ENCODE results near the gene IKZF3.
"Not testable (repeated sequence)": the region's sequence is repeated elsewhere in the genome, so short reads cannot be mapped to it uniquely, and the experiment has no call there.

The IKZF3 gene

GRCh38 chr17:39754161-39754957, 109.8 kb downstream of the IKZF3 start:
- DNase-seq, result peak; percentile 93

- no peak for DNase-seq
Observed at GRCh38 chr17:39753514-39754160, 110.5 kb downstream of the IKZF3 start.

GRCh38 chr17:39752241-39752881, 111.8 kb downstream of the IKZF3 start:
- DNase-seq, result no peak

DNA sequence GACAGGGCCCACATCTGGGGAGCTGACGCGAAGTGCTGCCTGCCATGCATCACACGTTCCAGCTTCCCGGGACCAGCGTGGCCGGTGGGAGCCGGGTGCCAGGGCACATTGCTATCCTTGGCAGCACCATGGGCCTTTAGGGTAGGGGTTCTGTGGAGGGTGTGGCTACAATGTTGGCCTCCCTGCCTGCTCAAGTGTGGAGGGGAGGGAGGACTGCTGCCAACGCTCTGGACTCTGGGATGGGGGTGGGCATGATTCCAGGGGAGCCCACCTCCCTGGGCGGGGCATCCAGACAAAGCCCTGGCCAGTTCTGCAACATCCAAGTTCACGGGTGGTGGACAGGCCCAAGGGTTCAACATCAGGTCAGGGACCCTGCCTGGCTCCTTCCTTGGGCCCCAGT, 112.5 kb downstream of the IKZF3 start:
- DNase-seq, result no peak

- no peak for DNase-seq
Observed at GRCh38 chr17:39751016-39751543, 113.0 kb downstream of the IKZF3 start.

DNA sequence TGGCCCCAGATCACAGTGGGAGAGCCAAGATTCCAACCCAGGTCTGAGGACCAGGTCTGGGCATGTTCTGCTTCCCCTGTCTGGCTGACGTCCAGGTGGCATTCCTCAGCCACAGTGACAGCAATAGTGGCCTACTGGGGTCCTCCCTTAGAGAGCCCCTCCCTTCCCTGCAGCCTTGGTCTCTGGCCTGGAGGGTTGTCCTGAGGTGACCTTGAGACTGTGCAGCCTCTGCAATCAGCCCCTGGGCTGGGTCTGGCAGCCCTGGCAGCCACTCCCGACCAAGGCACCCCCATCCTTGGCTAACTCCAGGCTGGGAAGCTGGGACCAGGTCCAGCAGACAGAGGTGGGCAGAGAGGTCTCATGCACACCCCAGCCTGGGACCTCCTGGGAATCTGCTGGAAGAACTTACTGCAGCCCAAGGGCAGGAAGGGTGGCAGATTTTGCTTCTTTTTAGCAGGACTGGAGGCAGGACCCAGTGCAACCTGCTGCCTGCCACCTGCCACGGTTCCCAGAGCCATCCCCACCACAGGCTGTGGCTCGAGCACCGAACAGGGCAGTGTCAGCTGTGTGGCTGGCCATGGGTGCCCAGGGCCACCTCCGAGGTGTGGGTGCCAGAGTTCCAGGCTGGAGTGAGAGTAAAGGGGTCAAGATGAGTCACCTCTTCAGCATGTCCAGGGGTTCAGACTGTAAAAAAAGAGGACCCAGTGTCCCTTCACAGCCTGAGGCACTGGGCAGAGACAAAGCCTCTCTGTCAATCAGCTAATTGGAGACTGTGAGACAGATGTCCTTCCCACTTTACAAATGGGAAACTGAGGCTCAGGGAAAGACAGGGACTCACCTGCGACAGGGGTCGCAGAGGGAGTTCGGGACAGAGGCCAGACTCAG, 113.7 kb downstream of the IKZF3 start:
- DNase-seq, result no peak

DNA sequence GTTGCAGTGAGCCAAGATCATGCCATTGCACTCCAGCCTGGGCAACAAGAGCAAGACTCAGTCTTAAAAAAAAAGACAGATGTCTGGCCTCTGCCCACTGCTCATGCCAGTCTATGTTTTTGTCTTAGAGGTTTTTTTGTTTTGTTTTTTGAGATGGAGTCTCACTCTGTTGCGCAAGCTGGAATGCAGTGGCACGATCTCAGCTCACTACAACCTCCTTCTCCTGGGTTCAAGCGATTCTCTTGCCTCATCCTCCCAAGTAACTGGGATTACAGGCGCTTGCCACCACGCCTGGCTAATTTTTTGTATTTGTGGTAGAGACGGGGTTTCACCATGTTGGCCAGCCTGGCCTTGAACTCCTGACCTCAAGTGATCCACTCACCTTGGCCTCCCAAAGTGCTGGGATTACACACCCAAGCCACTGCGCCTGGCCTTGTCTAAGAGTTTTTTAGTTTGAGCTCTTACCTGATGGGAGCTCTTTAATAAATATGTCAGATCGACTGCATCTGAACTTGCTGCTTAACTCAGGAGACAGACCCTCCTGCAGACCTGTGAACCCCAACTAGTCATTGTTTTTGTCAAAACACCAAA, 115.6 kb downstream of the IKZF3 start:
- DNase-seq, result not testable (repeated sequence)

GRCh38 chr17:39747745-39748144, 116.4 kb downstream of the IKZF3 start:
- DNase-seq, result no peak

DNA sequence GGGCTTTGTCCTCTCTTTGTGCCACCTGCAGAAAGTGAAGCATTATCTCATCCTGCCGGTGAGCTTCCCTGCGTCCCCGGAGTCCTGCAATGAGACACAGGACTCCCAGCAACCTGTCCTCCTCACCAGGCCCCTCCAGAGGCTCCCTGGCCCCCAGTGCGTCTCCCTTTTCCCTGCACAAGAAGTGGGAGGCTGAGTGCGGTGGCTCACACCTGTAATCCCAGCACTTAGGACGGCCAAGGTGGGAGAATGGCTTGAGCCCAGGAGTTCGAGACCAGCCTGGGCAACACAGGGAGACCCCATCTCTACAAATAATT, 118.0 kb downstream of the IKZF3 start:
- DNase-seq, result no peak

- DNase-seq, result no peak
Observed at GRCh38 chr17:39745335-39746144, 118.6 kb downstream of the IKZF3 start.

GRCh38 chr17:39744836-39745215, 119.3 kb downstream of the IKZF3 start:
- no peak for DNase-seq

GRCh38 chr17:39744075-39744835, 119.9 kb downstream of the IKZF3 start:
- DNase-seq, result no peak

DNA sequence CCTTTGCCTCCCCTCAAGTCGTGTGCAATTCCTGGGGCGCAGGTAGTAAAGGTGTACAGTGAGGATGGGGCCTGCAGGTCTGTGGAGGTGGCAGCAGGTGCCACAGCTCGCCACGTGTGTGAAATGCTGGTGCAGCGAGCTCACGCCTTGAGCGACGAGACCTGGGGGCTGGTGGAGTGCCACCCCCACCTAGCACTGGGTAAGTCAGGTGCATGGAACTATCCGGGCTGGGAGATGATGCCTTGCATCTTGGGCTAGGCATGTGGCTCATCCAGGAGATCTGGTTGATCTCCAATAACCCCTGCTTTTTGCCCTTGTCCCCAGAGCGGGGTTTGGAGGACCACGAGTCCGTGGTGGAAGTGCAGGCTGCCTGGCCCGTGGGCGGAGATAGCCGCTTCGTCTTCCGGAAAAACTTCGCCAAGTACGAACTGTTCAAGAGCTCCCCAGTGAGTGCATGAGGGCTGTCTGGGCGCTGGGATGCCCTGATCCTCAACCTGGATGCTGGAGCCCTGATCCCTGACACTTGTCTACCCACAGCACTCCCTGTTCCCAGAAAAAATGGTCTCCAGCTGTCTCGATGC, 121.2 kb downstream of the IKZF3 start:
- no peak for DNase-seq

DNA sequence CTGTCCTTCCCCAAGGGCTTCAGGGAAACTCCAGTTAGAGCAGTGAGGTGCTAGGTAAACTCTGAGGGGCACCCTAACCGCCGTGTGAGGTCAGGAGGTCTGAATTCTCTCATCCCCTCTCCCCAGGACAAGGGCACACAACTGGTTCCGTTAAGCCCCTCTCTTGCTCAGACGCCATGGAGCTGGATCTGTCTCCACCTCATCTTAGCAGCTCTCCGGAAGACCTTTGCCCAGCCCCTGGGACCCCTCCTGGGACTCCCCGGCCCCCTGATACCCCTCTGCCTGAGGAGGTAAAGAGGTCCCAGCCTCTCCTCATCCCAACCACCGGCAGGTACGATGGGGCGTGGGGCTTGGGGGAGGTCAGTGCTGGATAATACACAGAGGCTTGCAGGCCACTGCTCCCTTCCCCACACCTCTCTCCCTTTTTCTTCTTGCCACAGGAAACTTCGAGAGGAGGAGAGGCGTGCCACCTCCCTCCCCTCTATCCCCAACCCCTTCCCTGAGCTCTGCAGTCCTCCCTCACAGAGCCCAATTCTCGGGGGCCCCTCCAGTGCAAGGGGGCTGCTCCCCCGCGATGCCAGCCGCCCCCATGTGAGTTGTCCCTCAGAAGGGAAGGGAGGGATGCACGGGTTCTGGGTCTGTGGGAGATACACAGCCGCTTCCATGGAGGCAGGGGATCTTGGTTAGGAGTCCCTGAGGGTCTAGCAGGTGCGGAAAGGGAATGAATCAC, 121.8 kb downstream of the IKZF3 start:
- DNase-seq, result no peak

- DNase-seq, result no peak
Observed at GRCh38 chr17:39740357-39741111, 123.6 kb downstream of the IKZF3 start.

GRCh38 chr17:39739885-39740356, 124.2 kb downstream of the IKZF3 start:
- DNase-seq, result no peak

- DNase-seq, result no peak
Observed at GRCh38 chr17:39738983-39739884, 124.9 kb downstream of the IKZF3 start.

GRCh38 chr17:39738568-39738901, 125.6 kb downstream of the IKZF3 start:
- DNase-seq, result peak; percentile 55

All from stimulated activated CD4-positive, alpha-beta T cell treated with anti-CD3 and anti-CD28 coated beads, Interleukin-4, amount 100 ng/mL, for 24 hours (primary cell).